CD14-positive monocyte (primary cell): ENCODE measurements around the gene RNF151. TPM values are rescaled to one million over a fixed set of nuclear protein-coding genes. Genes with fewer than 3 reads are reported as not detected.
A peak's percentile ranks its signal among the peaks of the same experiment; 100 is the strongest.

Source experiments
- DNase-seq, 3 donors: peaks; one replicate each; pipeline ENCODE4 v3.0.0-alpha.2; 2011 to 2022
- H2AFZ ChIP-seq: 2 replicates; pipeline ENCODE4 v1.6.0; 2012; ENCODE audit warnings: mild to moderate bottlenecking, low read depth, low read length, inconsistent platforms; ENCODE audit not compliant: insufficient read depth, poor library complexity, severe bottlenecking
- H3K27ac ChIP-seq, 2 donors: 1 replicate in 1 of 2; 2 replicates in 1 of 2; pipeline ENCODE4 v1.5.1; 2012 to 2013; ENCODE audit warnings: low read length in 2 of 2, control low read depth in 1 of 2, inconsistent platforms in 1 of 2, low read depth in 1 of 2, mild to moderate bottlenecking in 1 of 2
- H3K27me3 ChIP-seq, 2 donors: one replicate each; pipeline versions ENCODE4 v1.6.0 to v1.6.1; 2011 to 2013; ENCODE audit warnings: low read length in 2 of 2; ENCODE audit not compliant: control insufficient read depth in 2 of 2, insufficient read depth in 2 of 2
- H3K36me3 ChIP-seq, 2 donors: replicated peaks in 1 of 2; 1 replicate in 1 of 2; 2 replicates in 1 of 2; pipeline versions ENCODE4 v1.5.1 to v1.6.1; 2012 to 2013; ENCODE audit warnings: low read length in 2 of 2, control low read depth in 1 of 2, inconsistent platforms in 1 of 2, mild to moderate bottlenecking in 1 of 2; ENCODE audit not compliant: insufficient read depth in 2 of 2, control insufficient read depth in 1 of 2
- H3K4me1 ChIP-seq, 2 donors: 1 replicate in 1 of 2; 2 replicates in 1 of 2; pipeline versions ENCODE4 v1.5.1 to v1.6.1; 2012 to 2013; ENCODE audit warnings: low read length in 2 of 2, control low read depth in 1 of 2, inconsistent platforms in 1 of 2, mild to moderate bottlenecking in 1 of 2, moderate library complexity in 1 of 2; ENCODE audit not compliant: insufficient read depth in 2 of 2, control insufficient read depth in 1 of 2
- H3K4me2 ChIP-seq: replicated peaks from 2 replicates; pipeline ENCODE3; 2012; ENCODE audit warnings: low read length, moderate library complexity, mild to moderate bottlenecking; ENCODE audit not compliant: poor library complexity, severe bottlenecking; ENCODE audit errors: extremely low read depth
- H3K4me3 ChIP-seq, 3 experiments: fragments of 200-600 bp in 1 of 3; sonication (generic) in 1 of 3; replicated peaks in 1 of 3; 1 replicate in 2 of 3; 2 replicates in 1 of 3; pipeline ENCODE4 v1.5.1; 2011 to 2013; ENCODE audit warnings: low read length in 3 of 3, mild to moderate bottlenecking in 3 of 3, control low read depth in 2 of 3, low read depth in 2 of 3, inconsistent platforms in 1 of 3, moderate library complexity in 1 of 3
- H3K79me2 ChIP-seq: 2 replicates; pipeline ENCODE4 v1.6.0; 2012; ENCODE audit warnings: mild to moderate bottlenecking, control low read depth, inconsistent platforms, low read length, moderate library complexity; ENCODE audit not compliant: insufficient read depth
- H3K9ac ChIP-seq: 2 replicates; pipeline ENCODE4 v1.6.0; 2017; ENCODE audit warnings: low read length, mild to moderate bottlenecking; ENCODE audit not compliant: insufficient read depth, poor library complexity, severe bottlenecking
- H3K9me3 ChIP-seq, 2 donors: replicated peaks in 1 of 2; 1 replicate in 1 of 2; 2 replicates in 1 of 2; pipeline versions ENCODE4 v1.5.1 to v1.6.1; 2012 to 2013; ENCODE audit warnings: low read length in 2 of 2, control low read depth in 1 of 2; ENCODE audit not compliant: control insufficient read depth in 1 of 2, insufficient read depth in 1 of 2
- H4K20me1 ChIP-seq: 2 replicates; pipeline ENCODE4 v1.6.0; 2012; ENCODE audit warnings: mild to moderate bottlenecking, low read length, control low read depth, moderate library complexity; ENCODE audit not compliant: insufficient read depth
- H3K27ac Mint-ChIP-seq, 7 donors: one replicate each; pipeline ENCODE4 v1.8.0; 2020; ENCODE audit warnings: mild to moderate bottlenecking in 7 of 7, mixed read lengths in 7 of 7, moderate library complexity in 6 of 7, inconsistent platforms in 2 of 7
- H3K27me3 Mint-ChIP-seq, 3 donors: one replicate each; pipeline ENCODE4 v1.8.0; 2021 to 2022; ENCODE audit warnings: low read depth in 3 of 3, mild to moderate bottlenecking in 3 of 3, mixed read lengths in 3 of 3, moderate library complexity in 3 of 3, inconsistent platforms in 1 of 3
- H3K36me3 Mint-ChIP-seq, 2 donors: one replicate each; pipeline ENCODE4 v1.8.0; 2020; ENCODE audit warnings: mixed read lengths in 2 of 2, inconsistent platforms in 1 of 2, mild to moderate bottlenecking in 1 of 2
- H3K4me1 Mint-ChIP-seq: one replicate; pipeline ENCODE4 v1.8.0; 2020; ENCODE audit warnings: mild to moderate bottlenecking, mixed read lengths
- H3K4me3 Mint-ChIP-seq, 2 donors: one replicate each; pipeline ENCODE4 v1.8.0; 2020; ENCODE audit warnings: mild to moderate bottlenecking in 2 of 2, mixed read lengths in 2 of 2, moderate library complexity in 1 of 2
- H3K9me3 Mint-ChIP-seq, 7 donors: one replicate each; pipeline ENCODE4 v1.8.0; 2020 to 2022; ENCODE audit warnings: mixed read lengths in 7 of 7, mild to moderate bottlenecking in 6 of 7, moderate library complexity in 6 of 7, inconsistent platforms in 2 of 7
- CTCF ChIP-seq: fragments of 200-600 bp; IDR thresholded peaks from one replicate; pipeline ENCODE4 v1.8.0; 2022; ENCODE audit warnings: antibody characterized with exemption, mild to moderate bottlenecking
- WGBS: methylation state at CpG from one replicate; pipeline ENCODE4 v1.1.5; 2013; ENCODE audit warnings: missing lambda C conversion rate; ENCODE audit not compliant: insufficient coverage; 5-methylcytosine and 5-hydroxymethylcytosine counted together
- intact Hi-C, 2 donors: fragments of 100-400 bp; cut with micrococcal nuclease; formaldehyde crosslinking; loops; one replicate each; pipeline versions ENCODE4 v1.15.0 to v1.15.1; 2023
- polyA plus RNA-seq, 3 donors: library from polyadenylated mRNA; depleted of rRNA in 1 of 3; unstranded in 2 of 3; stranded (reverse) in 1 of 3; fragments of 300-500 nt in 2 of 3; fragments of >200 nt in 1 of 3; fragmentation: Illumina TruSeq in 2 of 3; gene quantifications; 1 replicate in 2 of 3; 2 replicates in 1 of 3; pipeline ENCODE4 v1.2.3, GENCODE V29; 2012 to 2021

The RNF151 gene
- polyA plus RNA-seq, 3 donors = not detected

DNA sequence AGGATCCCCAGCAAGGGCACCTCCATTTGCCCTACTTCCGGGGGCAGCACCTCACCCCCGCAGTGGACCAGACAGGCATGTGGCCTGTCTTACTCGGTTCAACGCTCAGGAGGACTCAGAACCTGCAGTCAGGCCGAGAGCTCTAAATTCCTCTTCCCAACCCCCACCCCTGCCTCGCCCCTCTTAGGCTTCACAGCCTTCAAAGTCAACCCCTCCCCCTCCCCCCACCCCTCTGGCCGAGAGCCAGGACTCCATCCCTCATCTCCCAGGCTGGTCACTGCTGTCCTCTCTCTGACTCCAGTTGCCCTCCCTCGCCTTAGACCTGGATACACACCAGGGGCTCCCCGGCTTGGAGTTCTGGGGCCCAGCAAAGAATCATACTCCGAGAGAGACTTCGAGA is 40.4 kb upstream of the RNF151 start:
- Histone ChIP-seq H3K9me3 (peaks cover 0 to 4% of the 10 kb centered on the region in 2 donors), H3K36me3 (no peaks in the 10 kb centered on the region), H3K4me2 (no peak overlapping the region), H3K4me1 (peaks cover 20 to 23% of the 10 kb centered on the region in 2 donors), H3K9ac (no peak overlapping the region), H3K27ac (no peak overlapping the region), H3K79me2 (no peaks in the 10 kb centered on the region), H2AFZ (no peak overlapping the region), H3K27me3 (peaks cover under 1 to 33% of the 10 kb centered on the region in 2 donors), H3K4me3 (no peak overlapping the region), H4K20me1 (no peaks in the 10 kb centered on the region)
- Mint-ChIP-seq H3K36me3 (peaks cover 0 to 6% of the 10 kb centered on the region in 2 donors), H3K4me3 (no peak overlapping the region), H3K27me3 (peaks cover 38 to 46% (median 43%) of the 10 kb centered on the region in 3 donors), H3K4me1 (peaks cover 20% of the 10 kb centered on the region), H3K9me3 (peaks cover 0 to 9% (median 6%) of the 10 kb centered on the region in 7 donors), H3K27ac (no peak overlapping the region)
- intact Hi-C loops = no loop called here
- WGBS = 84% methylated on average over 5 of the region's 11 CpGs
- TF ChIP-seq CTCF = no peak
- DNase-seq = no peak

- peak overlapping the region; percentile 63 for H3K9ac ChIP-seq
These were observed 37.6 kb upstream of the RNF151 start for GRCh38 chr16:1929105-1929504.

More at GRCh38 chr16:1929105-1929504, 37.6 kb upstream of the RNF151 start:
- no peaks in the 10 kb centered on the region for H3K36me3 Mint-ChIP-seq
- H3K9me3 Mint-ChIP-seq = no peaks in the 10 kb centered on the region
- peaks cover 20% of the 10 kb centered on the region for H3K4me1 Mint-ChIP-seq
- H3K27ac Mint-ChIP-seq = peak overlapping the region in 4 of 7 donors; percentile 37 to 80 (median 68)
- no peaks in the 10 kb centered on the region for H3K36me3 ChIP-seq
- H3K4me1 ChIP-seq = peaks cover 10 to 18% of the 10 kb centered on the region in 2 donors
- peak overlapping the region; percentile 27 to 82 (median 52) for H3K4me3 ChIP-seq
- peak overlapping the region; percentile 80 to 87 for H3K4me3 Mint-ChIP-seq
- TF ChIP-seq CTCF = no peak
- H3K27me3 ChIP-seq = peaks cover 0 to 6% of the 10 kb centered on the region in 2 donors
- H3K27ac ChIP-seq = peak overlapping the region in 1 of 2 donors; percentile 45
- peak overlapping the region; percentile 84 for H2AFZ ChIP-seq
- peak overlapping the region; percentile 96 for H3K4me2 ChIP-seq
- intact Hi-C loops = loop anchor here in 1 of 2 donors (2.0 kb wide), 1 partner anchor 64 kb away; no protein-coding TSS in a partner anchor
- H4K20me1 ChIP-seq = no peaks in the 10 kb centered on the region
- no peaks in the 10 kb centered on the region for H3K79me2 ChIP-seq
- WGBS = 20% methylated on average over 3 of the region's 11 CpGs
- peaks cover 12 to 19% (median 15%) of the 10 kb centered on the region in 3 donors for H3K27me3 Mint-ChIP-seq
- H3K9me3 ChIP-seq = no peaks in the 10 kb centered on the region
- DNase-seq = no peak
